ENCODE measurements around the gene NBAS. TPM values are rescaled to one million over a fixed set of nuclear protein-coding genes. Genes with fewer than 3 reads are reported as not detected.

NBAS gene
- polyA plus RNA-seq, 1 donor: 55.8 TPM

Other genes starting within 250 kb of the NBAS start
- gene DDX1, start 30.5 kb upstream of the NBAS start, polyA plus RNA-seq: 116 TPM